ENCODE data around the gene SPEN. TPM values are rescaled to one million over a fixed set of nuclear protein-coding genes. Genes with fewer than 3 reads are reported as not detected.

Gene SPEN
- total and polyA plus RNA-seq, 9 of the 15 experiments (the other 6 are each of a cell fraction or from before 2014, with no cell fraction given): 5.7 to 87.5 (median 27.2) TPM

GRCh38 chr1:15952317-15953258 is 105.1 kb downstream of the SPEN start (continued):
- TF ChIP-seq, protein P1, sequence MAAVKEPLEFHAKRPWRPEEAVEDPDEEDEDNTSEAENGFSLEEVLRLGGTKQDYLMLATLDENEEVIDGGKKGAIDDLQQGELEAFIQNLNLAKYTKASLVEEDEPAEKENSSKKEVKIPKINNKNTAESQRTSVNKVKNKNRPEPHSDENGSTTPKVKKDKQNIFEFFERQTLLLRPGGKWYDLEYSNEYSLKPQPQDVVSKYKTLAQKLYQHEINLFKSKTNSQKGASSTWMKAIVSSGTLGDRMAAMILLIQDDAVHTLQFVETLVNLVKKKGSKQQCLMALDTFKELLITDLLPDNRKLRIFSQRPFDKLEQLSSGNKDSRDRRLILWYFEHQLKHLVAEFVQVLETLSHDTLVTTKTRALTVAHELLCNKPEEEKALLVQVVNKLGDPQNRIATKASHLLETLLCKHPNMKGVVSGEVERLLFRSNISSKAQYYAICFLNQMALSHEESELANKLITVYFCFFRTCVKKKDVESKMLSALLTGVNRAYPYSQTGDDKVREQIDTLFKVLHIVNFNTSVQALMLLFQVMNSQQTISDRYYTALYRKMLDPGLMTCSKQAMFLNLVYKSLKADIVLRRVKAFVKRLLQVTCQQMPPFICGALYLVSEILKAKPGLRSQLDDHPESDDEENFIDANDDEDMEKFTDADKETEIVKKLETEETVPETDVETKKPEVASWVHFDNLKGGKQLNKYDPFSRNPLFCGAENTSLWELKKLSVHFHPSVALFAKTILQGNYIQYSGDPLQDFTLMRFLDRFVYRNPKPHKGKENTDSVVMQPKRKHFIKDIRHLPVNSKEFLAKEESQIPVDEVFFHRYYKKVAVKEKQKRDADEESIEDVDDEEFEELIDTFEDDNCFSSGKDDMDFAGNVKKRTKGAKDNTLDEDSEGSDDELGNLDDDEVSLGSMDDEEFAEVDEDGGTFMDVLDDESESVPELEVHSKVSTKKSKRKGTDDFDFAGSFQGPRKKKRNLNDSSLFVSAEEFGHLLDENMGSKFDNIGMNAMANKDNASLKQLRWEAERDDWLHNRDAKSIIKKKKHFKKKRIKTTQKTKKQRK (IDR thresholded peaks at IDR 0.05; ENCODE audit: borderline replicate concordance, low read depth, low read length): no peak
- TF ChIP-seq, protein P2, sequence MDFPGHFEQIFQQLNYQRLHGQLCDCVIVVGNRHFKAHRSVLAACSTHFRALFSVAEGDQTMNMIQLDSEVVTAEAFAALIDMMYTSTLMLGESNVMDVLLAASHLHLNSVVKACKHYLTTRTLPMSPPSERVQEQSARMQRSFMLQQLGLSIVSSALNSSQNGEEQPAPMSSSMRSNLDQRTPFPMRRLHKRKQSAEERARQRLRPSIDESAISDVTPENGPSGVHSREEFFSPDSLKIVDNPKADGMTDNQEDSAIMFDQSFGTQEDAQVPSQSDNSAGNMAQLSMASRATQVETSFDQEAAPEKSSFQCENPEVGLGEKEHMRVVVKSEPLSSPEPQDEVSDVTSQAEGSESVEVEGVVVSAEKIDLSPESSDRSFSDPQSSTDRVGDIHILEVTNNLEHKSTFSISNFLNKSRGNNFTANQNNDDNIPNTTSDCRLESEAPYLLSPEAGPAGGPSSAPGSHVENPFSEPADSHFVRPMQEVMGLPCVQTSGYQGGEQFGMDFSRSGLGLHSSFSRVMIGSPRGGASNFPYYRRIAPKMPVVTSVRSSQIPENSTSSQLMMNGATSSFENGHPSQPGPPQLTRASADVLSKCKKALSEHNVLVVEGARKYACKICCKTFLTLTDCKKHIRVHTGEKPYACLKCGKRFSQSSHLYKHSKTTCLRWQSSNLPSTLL (IDR thresholded peaks at IDR 0.05): no peak
- TF ChIP-seq, protein P3, sequence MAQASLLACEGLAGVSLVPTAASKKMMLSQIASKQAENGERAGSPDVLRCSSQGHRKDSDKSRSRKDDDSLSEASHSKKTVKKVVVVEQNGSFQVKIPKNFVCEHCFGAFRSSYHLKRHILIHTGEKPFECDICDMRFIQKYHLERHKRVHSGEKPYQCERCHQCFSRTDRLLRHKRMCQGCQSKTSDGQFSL (CRISPR knock-in tag; IDR thresholded peaks at IDR 0.05): no peak
- TF ChIP-seq, protein P3 (tag; IDR thresholded peaks at IDR 0.05): no peak
- TF ChIP-seq ZNF175 (CRISPR knock-in tag; IDR thresholded peaks at IDR 0.05; ENCODE audit: low read depth): no peak; the same call in none of the 2 replicates
- 0 out of 2 replicates have a peak, but pooled peaks have one; percentile 6 for TF ChIP-seq ARID2 (IDR thresholded peaks at IDR 0.05)
- TF ChIP-seq BDP1 (IDR thresholded peaks at IDR 0.05; ENCODE audit: insufficient read depth, insufficient read length): no peak
- peak; percentile 81 for TF ChIP-seq MAFK (IDR thresholded peaks at IDR 0.05; ENCODE audit: low read length)

All from K562 (cell line).